IMR-90 (cell line): Measurements from ENCODE around the gene IQCE. TPM values are rescaled to one million over a fixed set of nuclear protein-coding genes. Genes with fewer than 3 reads are reported as not detected.
A peak's percentile ranks its signal among the peaks of the same experiment; 100 is the strongest.

Source experiments
- ATAC-seq: fragments of 200-7000 bp; cut with Tn5 transposase; 2 replicates; pipeline ENCODE4 v1.9.1; 2020; ENCODE audit warnings: low read depth, mild to moderate bottlenecking, moderate library complexity
- BruUV-seq: library from RNA; stranded (reverse); fragments of 400-500 nt; replicated peaks from 2 replicates; lab custom pipeline; 2021; lab: Mats Ljungman, UMichigan
- CTCF ChIA-PET: fragments of 300-600 bp; formaldehyde crosslinking; extraction: SDS; loops from one replicate; lab custom pipeline; 2021; ENCODE audit warnings: antibody characterized with exemption; lab: Yijun Ruan, JAX
- POLR2A ChIA-PET: fragments of 300-600 bp; sonication (Branson Sonifier 250); formaldehyde crosslinking; loops from one replicate; lab custom pipeline; 2022; ENCODE audit warnings: antibody characterized with exemption; ENCODE audit not compliant: unreplicated experiment; lab: Charles Lee
- DNase-seq: peaks from one replicate; pipeline ENCODE4 v3.0.0; 2013
- H2AFZ ChIP-seq: replicated peaks from 2 replicates; pipeline ENCODE3; 2013; ENCODE audit warnings: low read length, mild to moderate bottlenecking; ENCODE audit not compliant: poor library complexity
- H2AK5ac ChIP-seq: 2 replicates; pipeline ENCODE4 v1.6.1; 2013; ENCODE audit warnings: low read depth, low read length, inconsistent platforms
- H2AK9ac ChIP-seq: replicated peaks from 2 replicates; pipeline ENCODE3; 2013; ENCODE audit warnings: mild to moderate bottlenecking, low read depth, low read length, moderate library complexity; ENCODE audit not compliant: poor library complexity
- H2BK120ac ChIP-seq: 2 replicates; pipeline ENCODE4 v1.6.1; 2013; ENCODE audit warnings: low read depth, low read length, inconsistent platforms
- H2BK15ac ChIP-seq: 3 replicates; pipeline ENCODE4 v1.6.1; 2013; ENCODE audit warnings: low read depth, low read length, inconsistent platforms
- H2BK20ac ChIP-seq: 2 replicates; pipeline ENCODE4 v1.6.1; 2013; ENCODE audit warnings: low read depth, mild to moderate bottlenecking, inconsistent platforms, low read length, moderate library complexity
- H2BK5ac ChIP-seq: 2 replicates; pipeline ENCODE4 v1.6.1; 2013; ENCODE audit warnings: mild to moderate bottlenecking, low read depth, low read length, inconsistent platforms; ENCODE audit not compliant: poor library complexity, severe bottlenecking
- H3K14ac ChIP-seq: replicated peaks from 2 replicates; pipeline ENCODE4 v1.6.1; 2013; ENCODE audit warnings: low read depth, low read length, inconsistent platforms
- H3K18ac ChIP-seq: 2 replicates; pipeline ENCODE4 v1.6.1; 2013; ENCODE audit warnings: low read depth, low read length, control low read depth
- H3K23ac ChIP-seq: 2 replicates; pipeline ENCODE4 v1.6.1; 2013; ENCODE audit warnings: low read depth, low read length, inconsistent platforms
- H3K27ac ChIP-seq: 2 replicates; pipeline ENCODE4 v1.5.1; 2013; ENCODE audit warnings: mild to moderate bottlenecking, control low read depth, low read length; ENCODE audit not compliant: insufficient read depth
- H3K27me3 ChIP-seq: 2 replicates; pipeline ENCODE4 v1.6.1; 2013; ENCODE audit warnings: low read length; ENCODE audit not compliant: control insufficient read depth, insufficient read depth
- H3K36me3 ChIP-seq: 2 replicates; pipeline ENCODE4 v1.6.1; 2013; ENCODE audit warnings: low read length, mixed read lengths; ENCODE audit not compliant: control insufficient read depth, insufficient read depth
- H3K4ac ChIP-seq: 2 replicates; pipeline ENCODE4 v1.6.1; 2013; ENCODE audit warnings: low read depth, low read length, inconsistent platforms
- H3K4me1 ChIP-seq: 2 replicates; pipeline ENCODE4 v1.6.1; 2013; ENCODE audit warnings: low read length, mixed read lengths; ENCODE audit not compliant: control insufficient read depth, insufficient read depth
- H3K4me2 ChIP-seq: 2 replicates; pipeline ENCODE4 v1.6.1; 2013; ENCODE audit warnings: low read depth, mild to moderate bottlenecking, control low read depth, low read length, moderate library complexity
- H3K4me3 ChIP-seq: 2 replicates; pipeline ENCODE4 v1.5.1; 2013; ENCODE audit warnings: low read depth, mild to moderate bottlenecking, control low read depth, low read length, moderate library complexity; ENCODE audit not compliant: insufficient read depth
- H3K56ac ChIP-seq: 2 replicates; pipeline ENCODE4 v1.6.1; 2013; ENCODE audit warnings: low read length, inconsistent platforms; ENCODE audit not compliant: insufficient read depth; ENCODE audit errors: extremely low read depth
- H3K79me1 ChIP-seq, 2 experiments: 2 replicates each; pipeline ENCODE4 v1.6.1; 2013; ENCODE audit warnings: low read length in 2 of 2, inconsistent platforms in 1 of 2, low read depth in 1 of 2
- H3K9ac ChIP-seq: 2 replicates; pipeline ENCODE4 v1.6.1; 2013; ENCODE audit warnings: low read depth, low read length, control low read depth
- H3K9me1 ChIP-seq: 2 replicates; pipeline ENCODE4 v1.6.1; 2013; ENCODE audit warnings: low read length, inconsistent platforms; ENCODE audit not compliant: insufficient read depth
- H3K9me3 ChIP-seq: 2 replicates; pipeline ENCODE4 v1.6.1; 2013; ENCODE audit warnings: low read length; ENCODE audit not compliant: control insufficient read depth, insufficient read depth
- H4K20me1 ChIP-seq: 2 replicates; pipeline ENCODE4 v1.6.1; 2013; ENCODE audit warnings: low read length, inconsistent platforms; ENCODE audit not compliant: insufficient read depth
- H4K5ac ChIP-seq: 2 replicates; pipeline ENCODE4 v1.6.1; 2013; ENCODE audit warnings: mild to moderate bottlenecking, low read depth, low read length, control low read depth
- H4K8ac ChIP-seq, 2 experiments: 2 replicates each; pipeline ENCODE4 v1.6.1; 2013; ENCODE audit warnings: low read depth in 2 of 2, low read length in 2 of 2, control low read depth in 1 of 2, inconsistent platforms in 1 of 2
- H4K91ac ChIP-seq: 2 replicates; pipeline ENCODE4 v1.6.1; 2013; ENCODE audit warnings: low read depth, low read length, inconsistent platforms; ENCODE audit not compliant: insufficient read depth
- MAFK ChIP-seq: IDR thresholded peaks from 2 replicates; pipeline ENCODE4 v1.6.1; 2012; ENCODE audit warnings: low read depth, low read length, improper control_type of control experiment
- MXI1 ChIP-seq: IDR thresholded peaks from 2 replicates; pipeline ENCODE4 v1.6.1; 2012; ENCODE audit warnings: low read depth, mild to moderate bottlenecking, low read length, moderate library complexity, borderline replicate concordance
- NFE2L2 ChIP-seq: fragments of 150-350 bp; IDR thresholded peaks from 2 replicates; pipeline ENCODE4 v1.6.1; 2016; ENCODE audit warnings: low read depth, mild to moderate bottlenecking, low read length
- RAD21 ChIP-seq: IDR thresholded peaks from 2 replicates; pipeline ENCODE4 v1.6.1; 2012; ENCODE audit warnings: low read length, improper control_type of control experiment
- WGBS, 2 experiments: methylation state at CpG; one replicate each; pipeline versions ENCODE4 v1.1.5 to v1.1.7; 2013; ENCODE audit warnings: missing lambda C conversion rate in 2 of 2; ENCODE audit not compliant: insufficient read length in 1 of 2; ENCODE audit errors: extremely low coverage in 2 of 2; 5-methylcytosine and 5-hydroxymethylcytosine counted together
- dilution Hi-C: fragments of 300-500 bp; cut with HindIII; formaldehyde crosslinking; loops from one replicate; pipeline ENCODE4 v1.14.3; 2018; ENCODE audit warnings: low sequenced_read_pairs; ENCODE audit not compliant: unreplicated experiment
- in situ Hi-C: fragments of 300-500 bp; cut with MboI; formaldehyde crosslinking; loops from 3 replicates; pipeline ENCODE4 v1.14.3; 2019; ENCODE audit warnings: low sequenced_read_pairs, inconsistent platforms, mixed read lengths
- intact Hi-C: fragments of 100-400 bp; cut with micrococcal nuclease; formaldehyde crosslinking; loops from 2 replicates; pipeline ENCODE4 v1.10.0; 2022
- polyA plus RNA-seq, 3 experiments: library from polyadenylated mRNA; depleted of rRNA; stranded (reverse); fragments of >200 nt; gene quantifications; 2 replicates each; pipeline ENCODE4 v1.2.3, GENCODE V29; 2012; ENCODE audit warnings: low replicate concordance in 1 of 3
- total RNA-seq: library from RNA; depleted of rRNA; stranded (reverse); fragments of >200 nt; gene quantifications from 2 replicates; pipeline ENCODE4 v1.2.3, GENCODE V29; 2012
- TF ChIP-seq, protein P1 (sequence below): fragments of 150-350 bp; IDR thresholded peaks from 2 replicates; pipeline ENCODE4 v1.6.1; 2017; ENCODE audit warnings: mild to moderate bottlenecking, antibody characterized with exemption, low read length, low read depth
- TF ChIP-seq, protein P2 (sequence below): conservative IDR thresholded peaks from 2 replicates; pipeline ENCODE4 v1.5.1; 2012; ENCODE audit warnings: mild to moderate bottlenecking, low read depth, low read length, improper control_type of control experiment
- TF ChIP-seq, protein P3 (sequence below): fragments of 150-350 bp; IDR thresholded peaks from 2 replicates; pipeline ENCODE4 v1.6.1; 2016; ENCODE audit warnings: low read depth, mild to moderate bottlenecking, low read length, moderate library complexity, borderline replicate concordance

Gene IQCE
- total and polyA plus RNA-seq, 2 of the 4 experiments (the other 2 are of a cell fraction) = 5.0 to 6.3 TPM

DNA sequence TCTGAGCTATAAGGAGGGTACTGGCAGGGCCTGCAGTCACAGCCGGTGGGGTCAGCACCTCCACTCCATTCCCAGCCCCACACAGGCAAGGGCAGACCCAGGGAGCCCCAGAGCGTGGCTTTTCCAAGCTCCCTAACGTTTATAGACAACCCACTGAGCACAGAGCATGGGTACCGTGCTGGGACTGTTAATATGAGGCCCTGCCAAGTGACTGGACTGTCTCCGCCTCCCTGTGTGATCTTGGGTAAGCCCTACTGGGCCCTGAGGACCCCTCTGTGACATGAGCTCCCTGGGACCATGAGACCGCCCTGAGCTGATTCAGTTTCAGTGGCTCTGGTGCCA, 85.4 kb downstream of the IQCE start:
- no peaks in the 10 kb centered on the region for H3K27me3 ChIP-seq
- H2BK5ac ChIP-seq = no peak overlapping the region
- H4K91ac ChIP-seq = no peak overlapping the region
- ATAC-seq (no peak), DNase-seq (no peak)
- CTCF ChIA-PET = no interaction called here
- no peak overlapping the region for H2AK5ac ChIP-seq
- H3K9me3 ChIP-seq = no peaks in the 10 kb centered on the region
- intact Hi-C loops (loop anchor here (10.0 kb wide), 1 partner anchor 169 kb away; the partner anchor contains the start of gene GRIFIN), in situ Hi-C loops (no loop called here), dilution Hi-C loops (no loop called here)
- POLR2A ChIA-PET = no interaction called here
- H3K18ac ChIP-seq = no peak overlapping the region
- H2BK20ac ChIP-seq = no peak overlapping the region
- H3K9ac ChIP-seq = no peak overlapping the region
- H3K9me1 ChIP-seq = peaks cover 23% of the 10 kb centered on the region; the same call in 1 of the 2 replicates
- 100% methylated on average over 1 of the region's 6 CpGs; no CpG with 5 or more reads in 1 of the 2 experiments for WGBS, 2 experiments
- BruUV-seq = no TSS peak
- H3K23ac ChIP-seq = no peak overlapping the region
- no peak for TF ChIP-seq NFE2L2
- no peak for TF ChIP-seq MAFK
- TF ChIP-seq, protein P1, sequence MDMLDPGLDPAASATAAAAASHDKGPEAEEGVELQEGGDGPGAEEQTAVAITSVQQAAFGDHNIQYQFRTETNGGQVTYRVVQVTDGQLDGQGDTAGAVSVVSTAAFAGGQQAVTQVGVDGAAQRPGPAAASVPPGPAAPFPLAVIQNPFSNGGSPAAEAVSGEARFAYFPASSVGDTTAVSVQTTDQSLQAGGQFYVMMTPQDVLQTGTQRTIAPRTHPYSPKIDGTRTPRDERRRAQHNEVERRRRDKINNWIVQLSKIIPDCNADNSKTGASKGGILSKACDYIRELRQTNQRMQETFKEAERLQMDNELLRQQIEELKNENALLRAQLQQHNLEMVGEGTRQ = no peak
- TF ChIP-seq, protein P2, sequence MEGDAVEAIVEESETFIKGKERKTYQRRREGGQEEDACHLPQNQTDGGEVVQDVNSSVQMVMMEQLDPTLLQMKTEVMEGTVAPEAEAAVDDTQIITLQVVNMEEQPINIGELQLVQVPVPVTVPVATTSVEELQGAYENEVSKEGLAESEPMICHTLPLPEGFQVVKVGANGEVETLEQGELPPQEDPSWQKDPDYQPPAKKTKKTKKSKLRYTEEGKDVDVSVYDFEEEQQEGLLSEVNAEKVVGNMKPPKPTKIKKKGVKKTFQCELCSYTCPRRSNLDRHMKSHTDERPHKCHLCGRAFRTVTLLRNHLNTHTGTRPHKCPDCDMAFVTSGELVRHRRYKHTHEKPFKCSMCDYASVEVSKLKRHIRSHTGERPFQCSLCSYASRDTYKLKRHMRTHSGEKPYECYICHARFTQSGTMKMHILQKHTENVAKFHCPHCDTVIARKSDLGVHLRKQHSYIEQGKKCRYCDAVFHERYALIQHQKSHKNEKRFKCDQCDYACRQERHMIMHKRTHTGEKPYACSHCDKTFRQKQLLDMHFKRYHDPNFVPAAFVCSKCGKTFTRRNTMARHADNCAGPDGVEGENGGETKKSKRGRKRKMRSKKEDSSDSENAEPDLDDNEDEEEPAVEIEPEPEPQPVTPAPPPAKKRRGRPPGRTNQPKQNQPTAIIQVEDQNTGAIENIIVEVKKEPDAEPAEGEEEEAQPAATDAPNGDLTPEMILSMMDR = no peak
- no peak for TF ChIP-seq RAD21
- TF ChIP-seq MXI1 = no peak
- TF ChIP-seq, protein P3, sequence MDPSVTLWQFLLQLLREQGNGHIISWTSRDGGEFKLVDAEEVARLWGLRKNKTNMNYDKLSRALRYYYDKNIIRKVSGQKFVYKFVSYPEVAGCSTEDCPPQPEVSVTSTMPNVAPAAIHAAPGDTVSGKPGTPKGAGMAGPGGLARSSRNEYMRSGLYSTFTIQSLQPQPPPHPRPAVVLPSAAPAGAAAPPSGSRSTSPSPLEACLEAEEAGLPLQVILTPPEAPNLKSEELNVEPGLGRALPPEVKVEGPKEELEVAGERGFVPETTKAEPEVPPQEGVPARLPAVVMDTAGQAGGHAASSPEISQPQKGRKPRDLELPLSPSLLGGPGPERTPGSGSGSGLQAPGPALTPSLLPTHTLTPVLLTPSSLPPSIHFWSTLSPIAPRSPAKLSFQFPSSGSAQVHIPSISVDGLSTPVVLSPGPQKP = no peak
- peaks cover 39% of the 10 kb centered on the region for H3K4me1 ChIP-seq
- H3K4me3 ChIP-seq = no peak overlapping the region
- H2AK9ac ChIP-seq = peak overlapping the region; percentile 4
- no peak overlapping the region; the same call in 1 of the 2 replicates for H3K27ac ChIP-seq
- no peak overlapping the region for H4K8ac ChIP-seq
- peaks cover 22% of the 10 kb centered on the region for H3K36me3 ChIP-seq
- H3K14ac ChIP-seq = no peak overlapping the region
- no peak overlapping the region for H4K5ac ChIP-seq
- H4K20me1 ChIP-seq = peaks cover 75% of the 10 kb centered on the region
- peaks cover 13 to 86% of the 10 kb centered on the region in 2 experiments; a peak in 3 of 4 replicates for H3K79me1 ChIP-seq
- no peak overlapping the region for H3K4ac ChIP-seq
- no peak overlapping the region for H2AFZ ChIP-seq
- no peak overlapping the region for H3K4me2 ChIP-seq
- H2BK15ac ChIP-seq = no peak overlapping the region
- no peak overlapping the region for H2BK120ac ChIP-seq
- no peak overlapping the region for H3K56ac ChIP-seq
